Right lobe of liver (tissue), 4 donors: ENCODE data around the gene UBE2F.

ENCODE experiments used
- POLR2A ChIP-seq: fragments of 450-650 bp; IDR thresholded peaks from one replicate; pipeline ENCODE4 v1.6.1; 2017; ENCODE audit warnings: antibody characterized with exemption, mild to moderate bottlenecking
- TF ChIP-seq, protein P1 (sequence below), 4 donors: fragments of 200-600 bp in 3 of 4; fragments of 450-650 bp in 1 of 4; IDR thresholded peaks; one replicate each; pipeline versions ENCODE4 v1.5.1 to v1.8.0; 2016 to 2022; ENCODE audit warnings: antibody characterized with exemption in 4 of 4, mild to moderate bottlenecking in 2 of 4
- donor health status: DM: no; HTN: no; CAD: no.
- donor health status: DM: no; HTN: no; CAD: no.
- donor health status: DM: no; HTN: yes; CAD: no.

DNA sequence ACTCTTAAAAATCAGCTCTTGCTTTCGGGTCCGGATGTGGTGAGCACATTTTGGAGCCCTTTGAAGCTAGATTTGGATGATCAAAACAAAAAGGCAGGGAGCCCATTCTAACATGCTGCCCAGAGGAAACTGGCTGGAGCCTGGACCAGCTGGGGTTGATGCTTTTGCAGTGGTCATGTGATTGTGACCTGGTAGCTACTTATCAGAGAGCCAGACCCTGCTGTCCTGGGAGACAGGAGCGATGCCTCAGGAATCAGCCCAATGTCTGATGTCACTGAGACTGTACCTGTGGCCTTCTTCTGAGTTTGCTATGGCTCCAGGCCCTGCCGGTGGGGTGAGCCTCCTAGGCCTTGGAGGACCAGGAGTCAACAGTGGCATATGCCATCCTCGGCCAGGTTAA, 75.3 kb downstream of the UBE2F start:
- TF ChIP-seq, protein P1, sequence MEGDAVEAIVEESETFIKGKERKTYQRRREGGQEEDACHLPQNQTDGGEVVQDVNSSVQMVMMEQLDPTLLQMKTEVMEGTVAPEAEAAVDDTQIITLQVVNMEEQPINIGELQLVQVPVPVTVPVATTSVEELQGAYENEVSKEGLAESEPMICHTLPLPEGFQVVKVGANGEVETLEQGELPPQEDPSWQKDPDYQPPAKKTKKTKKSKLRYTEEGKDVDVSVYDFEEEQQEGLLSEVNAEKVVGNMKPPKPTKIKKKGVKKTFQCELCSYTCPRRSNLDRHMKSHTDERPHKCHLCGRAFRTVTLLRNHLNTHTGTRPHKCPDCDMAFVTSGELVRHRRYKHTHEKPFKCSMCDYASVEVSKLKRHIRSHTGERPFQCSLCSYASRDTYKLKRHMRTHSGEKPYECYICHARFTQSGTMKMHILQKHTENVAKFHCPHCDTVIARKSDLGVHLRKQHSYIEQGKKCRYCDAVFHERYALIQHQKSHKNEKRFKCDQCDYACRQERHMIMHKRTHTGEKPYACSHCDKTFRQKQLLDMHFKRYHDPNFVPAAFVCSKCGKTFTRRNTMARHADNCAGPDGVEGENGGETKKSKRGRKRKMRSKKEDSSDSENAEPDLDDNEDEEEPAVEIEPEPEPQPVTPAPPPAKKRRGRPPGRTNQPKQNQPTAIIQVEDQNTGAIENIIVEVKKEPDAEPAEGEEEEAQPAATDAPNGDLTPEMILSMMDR (IDR thresholded peaks at IDR 0.05): no peak
- no peak for TF ChIP-seq POLR2A
